Measurements from ENCODE around the gene TRMT112.

The TRMT112 gene

GRCh38 chr11:64287676-64288352 lies 29.5 kb downstream of the TRMT112 start:
- no peak overlapping the region for H3K4me3 Mint-ChIP-seq
- no peak overlapping the region for H3K27ac Mint-ChIP-seq
- no peaks in the 10 kb centered on the region for H3K9me3 Mint-ChIP-seq
- peaks cover 25% of the 10 kb centered on the region for H3K4me1 Mint-ChIP-seq (ENCODE audit: low read depth)
- no peaks in the 10 kb centered on the region for H3K36me3 Mint-ChIP-seq (ENCODE audit: low read depth)
- H3K27me3 Mint-ChIP-seq, result peaks cover 11% of the 10 kb centered on the region

GRCh38 chr11:64286801-64287159 lies 30.6 kb downstream of the TRMT112 start:
- Mint-ChIP-seq H3K4me3 (peak overlapping the region; percentile 77), H3K36me3 (ENCODE audit: low read depth) (no peaks in the 10 kb centered on the region), H3K27me3 (peaks cover 8% of the 10 kb centered on the region), H3K27ac (peak overlapping the region; percentile 34), H3K4me1 (ENCODE audit: low read depth) (peaks cover 25% of the 10 kb centered on the region), H3K9me3 (no peaks in the 10 kb centered on the region)

- peak overlapping the region; percentile 77 for H3K4me3 Mint-ChIP-seq
- H3K4me1 Mint-ChIP-seq (ENCODE audit: low read depth), result peaks cover 25% of the 10 kb centered on the region
- H3K27me3 Mint-ChIP-seq, result peaks cover 8% of the 10 kb centered on the region
- H3K9me3 Mint-ChIP-seq, result no peaks in the 10 kb centered on the region
- H3K36me3 Mint-ChIP-seq (ENCODE audit: low read depth), result no peaks in the 10 kb centered on the region
- peak overlapping the region; percentile 34 for H3K27ac Mint-ChIP-seq
Observed at GRCh38 chr11:64285885-64286800, 31.2 kb downstream of the TRMT112 start.

- Mint-ChIP-seq H3K9me3 (no peaks in the 10 kb centered on the region), H3K4me1 (ENCODE audit: low read depth) (peaks cover 20% of the 10 kb centered on the region), H3K27me3 (no peaks in the 10 kb centered on the region), H3K27ac (peak within 1 kb of the TSS; percentile 89), H3K36me3 (ENCODE audit: low read depth) (no peaks in the 10 kb centered on the region), H3K4me3 (peak within 1 kb of the TSS; percentile 85)
Observed at GRCh38 chr11:64284962-64285884, 32.1 kb downstream of the TRMT112 start, which contains the start of gene GPR137. Gene GPR137, plus strand, starts transcription at chr11:64285848. Its CDS starts 677 bp downstream, at chr11:64286525.

- Mint-ChIP-seq H3K9me3 (no peaks in the 10 kb centered on the region), H3K36me3 (ENCODE audit: low read depth) (no peaks in the 10 kb centered on the region), H3K27me3 (no peaks in the 10 kb centered on the region), H3K4me1 (ENCODE audit: low read depth) (peaks cover 20% of the 10 kb centered on the region), H3K27ac (peak within 1 kb of the TSS; percentile 89), H3K4me3 (peak within 1 kb of the TSS; percentile 85)
Observed at GRCh38 chr11:64284048-64284961, 33.1 kb downstream of the TRMT112 start, which contains the start of gene BAD. Gene BAD, minus strand, starts transcription at chr11:64284665. Its CDS starts 297 bp downstream, at chr11:64284368.

GRCh38 chr11:64283092-64283491 lies 34.3 kb downstream of the TRMT112 start:
- peaks cover 5% of the 10 kb centered on the region for H3K36me3 Mint-ChIP-seq (ENCODE audit: low read depth)
- no peaks in the 10 kb centered on the region for H3K9me3 Mint-ChIP-seq
- no peaks in the 10 kb centered on the region for H3K27me3 Mint-ChIP-seq
- H3K4me3 Mint-ChIP-seq, result peak overlapping the region; percentile 48
- no peak overlapping the region for H3K27ac Mint-ChIP-seq
- H3K4me1 Mint-ChIP-seq (ENCODE audit: low read depth), result peaks cover 20% of the 10 kb centered on the region

- H3K4me1 Mint-ChIP-seq (ENCODE audit: low read depth), result peaks cover 20% of the 10 kb centered on the region
- no peak overlapping the region for H3K27ac Mint-ChIP-seq
- no peaks in the 10 kb centered on the region for H3K27me3 Mint-ChIP-seq
- no peaks in the 10 kb centered on the region for H3K9me3 Mint-ChIP-seq
- H3K4me3 Mint-ChIP-seq, result no peak overlapping the region
- H3K36me3 Mint-ChIP-seq (ENCODE audit: low read depth), result peaks cover 5% of the 10 kb centered on the region
Observed at GRCh38 chr11:64281957-64282770, 35.2 kb downstream of the TRMT112 start.

- no peak overlapping the region for H3K27ac Mint-ChIP-seq
- no peaks in the 10 kb centered on the region for H3K9me3 Mint-ChIP-seq
- no peak overlapping the region for H3K4me3 Mint-ChIP-seq
- H3K27me3 Mint-ChIP-seq, result no peaks in the 10 kb centered on the region
- H3K4me1 Mint-ChIP-seq (ENCODE audit: low read depth), result peaks cover 7% of the 10 kb centered on the region
- H3K36me3 Mint-ChIP-seq (ENCODE audit: low read depth), result peaks cover 5% of the 10 kb centered on the region
Observed at GRCh38 chr11:64278576-64279190, 38.7 kb downstream of the TRMT112 start.

GRCh38 chr11:64276653-64277431 lies 40.5 kb downstream of the TRMT112 start:
- Mint-ChIP-seq H3K4me3 (no peak overlapping the region), H3K36me3 (ENCODE audit: low read depth) (peaks cover 5% of the 10 kb centered on the region), H3K4me1 (ENCODE audit: low read depth) (peaks cover 8% of the 10 kb centered on the region), H3K9me3 (no peaks in the 10 kb centered on the region), H3K27me3 (no peaks in the 10 kb centered on the region), H3K27ac (no peak overlapping the region)

GRCh38 chr11:64275841-64276240 lies 41.5 kb downstream of the TRMT112 start:
- Mint-ChIP-seq H3K27ac (no peak overlapping the region), H3K4me1 (ENCODE audit: low read depth) (peaks cover 11% of the 10 kb centered on the region)

GRCh38 chr11:64275031-64275800 lies 42.1 kb downstream of the TRMT112 start:
- Mint-ChIP-seq H3K36me3 (ENCODE audit: low read depth) (peaks cover 7% of the 10 kb centered on the region), H3K27ac (no peak overlapping the region), H3K27me3 (no peaks in the 10 kb centered on the region)

More at GRCh38 chr11:64275841-64276240, 41.5 kb downstream of the TRMT112 start:
- Mint-ChIP-seq H3K4me3 (no peak overlapping the region), H3K36me3 (ENCODE audit: low read depth) (peaks cover 5% of the 10 kb centered on the region), H3K9me3 (no peaks in the 10 kb centered on the region), H3K27me3 (no peaks in the 10 kb centered on the region)

More at GRCh38 chr11:64275031-64275800, 42.1 kb downstream of the TRMT112 start:
- H3K9me3 Mint-ChIP-seq, result no peaks in the 10 kb centered on the region
- peaks cover 11% of the 10 kb centered on the region for H3K4me1 Mint-ChIP-seq (ENCODE audit: low read depth)
- no peak overlapping the region for H3K4me3 Mint-ChIP-seq
